GM19035 (cell line): ENCODE measurements around the gene CYB5A.
"Not testable (repeated sequence)": the region's sequence is repeated elsewhere in the genome, so short reads cannot be mapped to it uniquely, and the experiment has no call there.

Experiments
- ATAC-seq: cut with Tn5 transposase; IDR thresholded peaks from one replicate; pipeline ENCODE4 v1.9.1; 2021; ENCODE audit not compliant: unreplicated experiment

CYB5A gene

GRCh38 chr18:74291771-74292540 lies at the start of gene CYB5A:
Gene CYB5A (minus strand): TSS chr18:74291963. CDS start chr18:74291875, 88 bp downstream.
- peak; percentile 100 for ATAC-seq

GRCh38 chr18:74337912-74338309 lies 46.1 kb upstream of the CYB5A start:
- ATAC-seq = no peak

GRCh38 chr18:74337155-74337911 lies 45.6 kb upstream of the CYB5A start:
- no peak for ATAC-seq

- ATAC-seq = no peak
These were observed 44.9 kb upstream of the CYB5A start for GRCh38 chr18:74336656-74337055.

- ATAC-seq = no peak
These were observed 42.6 kb upstream of the CYB5A start for GRCh38 chr18:74334242-74334893.

- no peak for ATAC-seq
These were observed 41.3 kb upstream of the CYB5A start for GRCh38 chr18:74333091-74333490.

- ATAC-seq = no peak
These were observed 39.6 kb upstream of the CYB5A start for GRCh38 chr18:74331404-74331803.

GRCh38 chr18:74329688-74330205 lies 38.0 kb upstream of the CYB5A start:
- no peak for ATAC-seq

- no peak for ATAC-seq
These were observed 36.4 kb upstream of the CYB5A start for GRCh38 chr18:74328206-74328605.

- ATAC-seq = not testable (repeated sequence)
These were observed 35.0 kb upstream of the CYB5A start for GRCh38 chr18:74326791-74327190.

- no peak for ATAC-seq
These were observed 34.5 kb upstream of the CYB5A start for GRCh38 chr18:74326231-74326630.

- ATAC-seq = no peak
These were observed 24.8 kb upstream of the CYB5A start for GRCh38 chr18:74316257-74317170.

GRCh38 chr18:74315464-74316256 lies 23.9 kb upstream of the CYB5A start, which contains the start of gene C18orf63:
Gene C18orf63 (plus strand): TSS chr18:74315839. CDS start chr18:74317866, 2,027 bp downstream.
- no peak for ATAC-seq

- no peak for ATAC-seq
These were observed 23.1 kb upstream of the CYB5A start for GRCh38 chr18:74314759-74315463.

- ATAC-seq = no peak
These were observed 19.2 kb upstream of the CYB5A start for GRCh38 chr18:74311000-74311399.

GRCh38 chr18:74310411-74310810 lies 18.6 kb upstream of the CYB5A start:
- no peak for ATAC-seq

- ATAC-seq = no peak
These were observed 12.2 kb upstream of the CYB5A start for GRCh38 chr18:74303936-74304335.

- no peak for ATAC-seq
These were observed 11.5 kb upstream of the CYB5A start for GRCh38 chr18:74303306-74303705.

- ATAC-seq = no peak
These were observed 8.0 kb upstream of the CYB5A start for GRCh38 chr18:74299746-74300145.
